ENCODE data around the gene VPS13D. TPM values are rescaled to one million over a fixed set of nuclear protein-coding genes. Genes with fewer than 3 reads are reported as not detected.

Gene VPS13D
- total RNA-seq, 4 donors from 2014 or later: 77.5 to 142 (median 94.4) TPM

DNA sequence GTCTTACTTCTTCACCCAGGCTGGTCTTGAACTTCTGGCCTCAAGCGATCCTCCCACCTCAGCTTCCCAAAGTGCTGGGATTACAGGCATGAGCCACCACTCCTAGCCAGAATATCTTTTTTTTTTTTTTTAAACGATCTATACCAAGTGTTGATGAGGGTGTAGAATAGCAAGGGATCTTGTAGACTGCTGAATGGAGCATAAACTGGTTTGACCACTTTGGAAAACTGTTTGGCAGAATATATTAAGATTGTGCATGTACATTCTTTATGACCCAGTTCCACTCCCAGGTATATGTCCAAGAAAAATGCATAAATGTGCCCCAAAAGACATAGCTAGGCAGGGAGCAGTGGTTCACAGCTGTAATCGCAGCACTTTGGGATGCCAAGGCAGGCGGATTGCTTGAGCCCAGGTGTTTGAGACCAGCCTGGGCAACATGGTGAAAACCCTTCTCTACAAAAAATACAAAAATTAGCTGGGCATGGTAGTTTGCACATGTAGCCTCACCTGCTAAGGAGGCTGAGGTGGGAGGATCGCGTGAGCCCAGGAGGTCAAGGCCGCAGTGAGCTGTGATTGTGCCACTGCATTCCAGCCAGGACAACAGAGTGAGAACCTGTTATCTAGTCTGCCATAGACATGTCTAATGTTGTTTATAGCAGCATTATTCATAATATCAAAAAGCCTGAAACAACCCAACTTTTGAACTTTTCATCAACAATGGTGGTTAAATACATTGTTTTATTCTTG is 184.0 kb downstream of the VPS13D start:
- no peak for TF ChIP-seq CTCF (IDR thresholded peaks at IDR 0.05; ENCODE audit: low read depth)

- TF ChIP-seq CTCF (IDR thresholded peaks at IDR 0.05; ENCODE audit: low read depth): no peak
These were observed 184.7 kb downstream of the VPS13D start for GRCh38 chr1:12414444-12415018.

- TF ChIP-seq CTCF (IDR thresholded peaks at IDR 0.05; ENCODE audit: low read depth): no peak
These were observed 185.2 kb downstream of the VPS13D start for GRCh38 chr1:12415038-12415466.

DNA sequence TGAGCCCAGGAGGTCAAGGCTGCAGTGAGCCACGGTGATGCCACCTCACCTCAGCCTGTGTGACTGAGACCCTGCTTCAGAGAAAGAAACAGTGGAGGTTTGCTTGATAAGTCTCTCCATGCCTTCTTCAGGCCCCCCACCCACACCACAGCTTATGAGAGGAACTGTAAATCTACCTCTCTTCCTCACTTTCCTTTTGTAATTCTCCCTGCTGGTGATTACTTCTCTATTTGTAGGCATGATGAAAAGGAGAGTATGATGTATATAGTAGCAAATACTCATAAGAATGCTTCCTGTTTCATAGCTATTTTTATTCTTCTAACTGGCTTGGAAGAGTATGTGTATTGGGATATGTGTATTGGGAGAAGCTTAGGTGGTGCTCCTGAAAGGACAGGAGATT is 186.3 kb downstream of the VPS13D start:
- TF ChIP-seq CTCF (IDR thresholded peaks at IDR 0.05; ENCODE audit: low read depth): no peak

GRCh38 chr1:12416744-12417143 is 186.9 kb downstream of the VPS13D start:
- no peak for TF ChIP-seq CTCF (IDR thresholded peaks at IDR 0.05; ENCODE audit: low read depth)

DNA sequence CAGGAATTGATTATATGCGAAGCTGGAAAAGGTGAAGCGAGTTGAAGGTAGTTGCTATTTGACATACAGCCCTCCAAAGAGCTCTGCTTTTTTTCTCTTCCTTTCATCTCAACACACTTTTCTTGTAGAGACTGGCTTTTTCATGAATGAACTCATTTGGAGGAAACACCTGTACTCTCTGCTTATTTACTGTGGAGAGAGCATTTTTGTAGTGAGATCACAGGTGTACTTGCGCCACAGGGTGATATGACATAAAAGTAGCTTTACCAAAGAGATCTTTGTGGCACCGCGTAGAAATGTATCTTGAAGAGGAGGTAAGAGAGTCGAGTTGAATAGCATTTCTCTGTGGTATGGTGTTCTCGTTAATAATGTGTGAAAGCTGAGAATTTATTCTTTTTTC is 187.6 kb downstream of the VPS13D start:
- TF ChIP-seq CTCF (IDR thresholded peaks at IDR 0.05; ENCODE audit: low read depth): no peak

DNA sequence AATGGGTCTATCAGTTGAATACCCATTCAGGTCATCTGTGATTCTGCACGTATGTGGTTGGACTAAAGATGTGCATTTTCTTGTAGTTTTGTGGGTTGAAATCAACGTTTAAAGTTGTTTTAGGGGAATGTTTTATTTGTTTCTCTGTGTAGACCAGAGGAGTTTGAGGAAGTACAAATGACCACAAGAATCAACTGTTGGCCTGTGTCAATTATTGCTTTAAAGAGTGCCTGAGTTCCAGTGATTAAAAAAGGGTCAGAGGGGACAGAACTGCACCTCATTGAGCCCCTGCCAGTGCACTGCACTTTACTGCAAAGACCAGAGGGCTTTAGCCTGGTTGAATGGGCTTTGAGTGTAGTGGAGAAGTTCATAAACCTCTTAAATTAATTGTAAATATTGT is 190.3 kb downstream of the VPS13D start:
- TF ChIP-seq CTCF (IDR thresholded peaks at IDR 0.05; ENCODE audit: low read depth): no peak

Measured in subcutaneous adipose tissue (tissue), 4 donors.